C4-2B (cell line): ENCODE measurements around the gene SORCS2.

Experiments used
- H3K27ac ChIP-seq: fragments of 450-650 bp; 2 replicates; pipeline ENCODE4 v1.5.1; 2017
- CTCF ChIP-seq: fragments of 450-650 bp; conservative IDR thresholded peaks from 2 replicates; pipeline ENCODE4 v1.5.1; 2017; ENCODE audit warnings: mild to moderate bottlenecking
- ZFX ChIP-seq: fragments of 450-650 bp; IDR thresholded peaks from 2 replicates; pipeline ENCODE4 v1.6.1; 2017

SORCS2 gene

GRCh38 chr4:7192252-7193029 lies at the start of gene SORCS2:
TSS of gene SORCS2 (plus strand) at chr4:7192538.
- no peak within 1 kb of the TSS for H3K27ac ChIP-seq
- TF ChIP-seq CTCF (peak; percentile 81), ZFX (no peak)

- H3K27ac ChIP-seq: no peak overlapping the region
- TF ChIP-seq ZFX (no peak), CTCF (no peak)
These were observed 47.7 kb upstream of the SORCS2 start for GRCh38 chr4:7144374-7145290.

- no peak overlapping the region for H3K27ac ChIP-seq
- TF ChIP-seq CTCF: no peak
- no peak for TF ChIP-seq ZFX
These were observed 46.9 kb upstream of the SORCS2 start for GRCh38 chr4:7145291-7145934.

GRCh38 chr4:7146059-7146785 lies 46.1 kb upstream of the SORCS2 start:
- TF ChIP-seq ZFX: no peak
- no peak for TF ChIP-seq CTCF
- no peak overlapping the region for H3K27ac ChIP-seq

GRCh38 chr4:7146786-7147115 lies 45.6 kb upstream of the SORCS2 start:
- TF ChIP-seq CTCF (no peak), ZFX (no peak)
- H3K27ac ChIP-seq: no peak overlapping the region

- no peak overlapping the region for H3K27ac ChIP-seq
- no peak for TF ChIP-seq CTCF
- no peak for TF ChIP-seq ZFX
These were observed 45.1 kb upstream of the SORCS2 start for GRCh38 chr4:7147261-7147660.
